ENCODE data around the gene VTN.

The VTN gene

GRCh38 chr17:28324781-28325180 lies 45.3 kb downstream of the VTN start:
- no peak for DNase-seq (ENCODE audit: low read depth)
- no peak for TF ChIP-seq CTCF (conservative IDR thresholded peaks at IDR 0.05; ENCODE audit: low read depth, low read length)
- no peak overlapping the region for H3K4me3 ChIP-seq (ENCODE audit: low read depth, low read length)

DNA sequence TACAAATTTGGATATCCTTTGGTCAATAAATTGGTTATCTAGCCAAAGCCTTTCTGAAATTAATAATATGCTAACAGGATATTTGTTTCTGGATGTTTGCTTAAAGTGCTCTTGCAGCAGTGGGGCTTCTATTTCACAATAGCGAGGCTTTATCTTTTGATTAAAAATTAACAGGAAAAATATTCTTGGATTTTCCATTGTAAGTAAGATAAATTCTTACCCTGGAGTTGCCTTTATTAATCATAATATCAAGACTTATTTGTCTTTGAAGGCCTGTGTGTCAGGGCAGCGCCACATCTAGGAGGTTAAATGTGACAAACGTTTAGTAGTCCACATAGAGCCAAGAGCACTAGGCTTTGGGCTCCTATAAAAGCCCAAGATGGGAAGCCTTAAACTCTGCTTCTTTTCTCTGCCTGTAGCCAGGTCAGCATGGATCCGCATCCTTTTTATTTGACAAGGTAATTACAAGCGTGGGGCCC lies 45.8 kb downstream of the VTN start:
- H3K4me3 ChIP-seq (ENCODE audit: low read depth, low read length) = no peak overlapping the region
- no peak for DNase-seq (ENCODE audit: low read depth)
- TF ChIP-seq CTCF (conservative IDR thresholded peaks at IDR 0.05; ENCODE audit: low read depth, low read length) = no peak

GRCh38 chr17:28320215-28321061 lies 49.7 kb downstream of the VTN start:
- no peak overlapping the region for H3K4me3 ChIP-seq (ENCODE audit: low read depth, low read length)
- TF ChIP-seq CTCF (conservative IDR thresholded peaks at IDR 0.05; ENCODE audit: low read depth, low read length) = no peak
- DNase-seq (ENCODE audit: low read depth) = no peak

GRCh38 chr17:28319598-28319935 lies 50.5 kb downstream of the VTN start:
- DNase-seq (ENCODE audit: low read depth) = no peak
- no peak for TF ChIP-seq CTCF (conservative IDR thresholded peaks at IDR 0.05; ENCODE audit: low read depth, low read length)
- peak overlapping the region; percentile 79 for H3K4me3 ChIP-seq (ENCODE audit: low read depth, low read length)

DNA sequence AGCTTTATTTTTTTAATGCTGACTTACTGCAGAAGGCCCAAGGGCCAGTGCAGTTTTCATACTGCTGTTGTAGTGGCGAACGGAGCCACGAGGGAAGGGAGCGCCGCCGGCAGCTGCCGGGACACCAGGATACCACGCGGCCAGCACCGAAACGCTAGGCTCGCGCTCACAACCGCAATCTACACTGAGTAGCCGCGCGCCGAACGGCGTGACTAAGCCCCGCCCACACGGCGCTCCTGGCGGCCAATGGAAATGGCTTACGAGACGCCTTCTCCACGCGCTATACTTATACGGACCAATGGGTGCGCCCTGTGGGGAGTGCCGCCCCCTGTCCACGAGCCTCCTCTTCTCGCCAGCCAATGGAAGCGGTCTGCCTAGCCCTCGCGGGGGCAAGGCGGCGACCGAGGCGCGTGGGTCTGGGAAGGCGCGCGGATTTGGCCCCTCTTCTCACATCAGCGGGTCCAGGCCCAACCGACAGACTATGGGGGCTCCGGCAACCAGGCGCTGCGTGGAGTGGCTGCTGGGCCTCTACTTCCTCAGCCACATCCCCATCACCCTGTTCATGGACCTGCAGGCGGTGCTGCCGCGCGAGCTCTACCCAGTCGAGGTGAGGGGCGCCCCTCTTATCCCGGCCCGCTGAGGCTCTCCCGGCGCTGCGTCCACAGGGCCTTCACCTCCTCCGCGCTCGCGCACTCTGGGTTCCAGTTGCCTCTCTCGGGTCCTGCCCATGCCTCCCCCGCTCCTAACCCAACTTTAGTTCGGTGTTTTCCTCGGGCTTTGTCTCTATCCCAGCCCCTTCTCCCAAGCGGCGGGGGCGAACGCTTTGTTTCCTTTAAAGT lies 51.1 kb downstream of the VTN start, which contains the start of gene TMEM97:
Gene TMEM97, plus strand, starts transcription at position 442 of the 839 bp plus-strand sequence. Its CDS starts 40 bp downstream, at position 482.
- H3K4me3 ChIP-seq (ENCODE audit: low read depth, low read length) = peak within 1 kb of the TSS; percentile 79
- peak; percentile 99 for DNase-seq (ENCODE audit: low read depth)
- TF ChIP-seq CTCF (conservative IDR thresholded peaks at IDR 0.05; ENCODE audit: low read depth, low read length) = peak; percentile 21

GRCh38 chr17:28317966-28318758 lies 51.9 kb downstream of the VTN start:
- H3K4me3 ChIP-seq (ENCODE audit: low read depth, low read length) = peak overlapping the region; percentile 79
- no peak for TF ChIP-seq CTCF (conservative IDR thresholded peaks at IDR 0.05; ENCODE audit: low read depth, low read length)
- no peak for DNase-seq (ENCODE audit: low read depth)
